Ureter (tissue), 1 donor: ENCODE data around the gene P2RX3. TPM values are rescaled to one million over a fixed set of nuclear protein-coding genes. Genes with fewer than 3 reads are reported as not detected.

Experiments
- DNase-seq: peaks from one replicate; pipeline ENCODE4 v3.0.0-alpha.2; 2020; ENCODE audit warnings: low spot score
- total RNA-seq: library from RNA; stranded (reverse); gene quantifications from one replicate; pipeline ENCODE4 v1.2.4, GENCODE V29; 2023
- donor health status: DM: yes; HTN: yes; CAD: no.

Gene P2RX3
- total RNA-seq, 1 donor from 2014 or later: 0.99 TPM

DNA sequence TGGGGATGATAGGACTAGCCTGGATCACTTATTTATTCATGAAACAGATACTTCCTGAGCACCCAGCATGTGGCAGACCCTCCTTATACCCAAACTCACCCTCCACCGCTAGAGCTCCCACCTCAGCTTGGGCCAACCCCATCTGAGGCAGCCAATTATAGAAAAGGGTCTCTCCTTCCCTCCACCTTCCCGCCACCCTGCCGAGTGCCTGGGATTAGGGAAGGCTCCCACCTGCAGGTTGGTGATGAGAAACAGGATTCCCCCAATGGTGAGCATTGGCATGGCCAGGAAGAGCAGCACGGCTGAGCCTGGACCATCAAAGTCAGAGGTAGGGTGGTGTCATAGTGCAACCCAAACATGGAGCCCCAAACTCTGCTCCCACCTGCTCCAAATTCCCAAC, 82.9 kb downstream of the P2RX3 start:
- DNase-seq: no peak

DNA sequence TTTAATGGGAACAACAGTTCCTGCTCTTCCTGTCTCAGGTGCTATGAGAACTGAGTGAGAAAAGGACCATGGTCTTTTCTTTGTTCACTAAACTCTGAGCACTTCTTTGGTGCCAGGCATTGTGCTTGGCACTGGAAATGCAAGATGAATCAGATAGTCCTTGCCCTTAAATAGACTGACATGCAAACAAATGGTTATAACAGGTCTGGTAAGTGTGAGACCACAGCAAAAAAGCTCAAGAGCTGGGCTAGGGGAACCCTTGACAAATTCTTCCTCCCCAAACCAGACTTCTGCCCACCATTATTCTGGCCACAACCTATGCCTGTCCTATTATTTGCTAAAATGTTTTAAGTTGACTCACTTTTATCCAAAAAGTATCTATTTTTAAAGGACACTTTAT, 83.7 kb downstream of the P2RX3 start:
- no peak for DNase-seq

Other genes starting within 250 kb of the P2RX3 start
- gene LRRC55, start 156.4 kb upstream of the P2RX3 start, total RNA-seq: not detected
- gene APLNR, start 101.1 kb upstream of the P2RX3 start, total RNA-seq: 4.7 TPM
- 338 TPM for gene TNKS1BP1, start 13.4 kb upstream of the P2RX3 start, total RNA-seq
- gene SSRP1, start 2.5 kb upstream of the P2RX3 start, total RNA-seq: 103 TPM
- gene PRG3, start 42.8 kb downstream of the P2RX3 start, total RNA-seq: not detected
- 0.55 TPM for gene PRG2, start 52.3 kb downstream of the P2RX3 start, total RNA-seq
- gene SLC43A3, start 88.8 kb downstream of the P2RX3 start, total RNA-seq: 27.2 TPM
- gene RTN4RL2, start 122.2 kb downstream of the P2RX3 start, total RNA-seq: 1.5 TPM
- 10.4 TPM for gene SLC43A1, start 177.3 kb downstream of the P2RX3 start, total RNA-seq
- 50.5 TPM for gene TIMM10, start 192.4 kb downstream of the P2RX3 start, total RNA-seq
- gene SMTNL1, start 199.2 kb downstream of the P2RX3 start, total RNA-seq: not detected
- gene UBE2L6, start 229.3 kb downstream of the P2RX3 start, total RNA-seq: 83.1 TPM